Mesenchymal stem cell (in vitro differentiated cells and primary cell): ENCODE data around the gene PCDHB12.
"Not testable (repeated sequence)": the region's sequence is repeated elsewhere in the genome, so short reads cannot be mapped to it uniquely, and the experiment has no call there.

ENCODE experiments used
- DNase-seq: peaks from one replicate; pipeline ENCODE4 v3.0.0-alpha.2; 2013
- H2AFZ ChIP-seq: one replicate; pipeline ENCODE4 v1.6.1; 2013; ENCODE audit warnings: low read depth, mild to moderate bottlenecking, control low read depth, inconsistent platforms, low read length, moderate library complexity
- H2AK5ac ChIP-seq: 2 replicates; pipeline ENCODE4 v1.6.1; 2013; ENCODE audit warnings: low read length, moderate library complexity, mild to moderate bottlenecking, inconsistent platforms; ENCODE audit not compliant: severe bottlenecking
- H2BK120ac ChIP-seq: one replicate; pipeline ENCODE4 v1.6.1; 2013; ENCODE audit warnings: low read depth, mild to moderate bottlenecking, inconsistent platforms, low read length, moderate library complexity
- H2BK12ac ChIP-seq, 2 experiments: one replicate each; pipeline ENCODE4 v1.6.1; 2013; ENCODE audit warnings: inconsistent platforms in 2 of 2, low read length in 2 of 2, mild to moderate bottlenecking in 2 of 2, moderate library complexity in 2 of 2, control low read depth in 1 of 2
- H2BK15ac ChIP-seq: one replicate; pipeline ENCODE4 v1.6.1; 2013; ENCODE audit warnings: mild to moderate bottlenecking, low read depth, inconsistent platforms; ENCODE audit not compliant: poor library complexity, severe bottlenecking
- H2BK5ac ChIP-seq: 2 replicates; pipeline ENCODE4 v1.6.1; 2013; ENCODE audit warnings: low read depth, mild to moderate bottlenecking, low read length, control low read depth, inconsistent platforms; ENCODE audit not compliant: poor library complexity, severe bottlenecking
- H3K14ac ChIP-seq, 2 experiments: one replicate each; pipeline ENCODE4 v1.6.1; 2013; ENCODE audit warnings: inconsistent platforms in 2 of 2, low read length in 2 of 2, control low read depth in 1 of 2, mild to moderate bottlenecking in 1 of 2, moderate library complexity in 1 of 2
- H3K18ac ChIP-seq, 2 experiments: one replicate each; pipeline ENCODE4 v1.6.1; 2013; ENCODE audit warnings: inconsistent platforms in 2 of 2, low read length in 2 of 2, control low read depth in 1 of 2, low read depth in 1 of 2, mild to moderate bottlenecking in 1 of 2
- H3K23ac ChIP-seq, 2 experiments: one replicate each; pipeline ENCODE4 v1.6.1; 2013; ENCODE audit warnings: inconsistent platforms in 2 of 2, low read length in 2 of 2, mild to moderate bottlenecking in 2 of 2, moderate library complexity in 2 of 2, control low read depth in 1 of 2
- H3K27ac ChIP-seq: 2 replicates; pipeline ENCODE4 v1.5.1; 2013; ENCODE audit warnings: mild to moderate bottlenecking, moderate library complexity, low read length, control low read depth, inconsistent platforms; ENCODE audit not compliant: poor library complexity, severe bottlenecking
- H3K27me3 ChIP-seq, 2 experiments: 2 replicates each; pipeline versions ENCODE4 v1.6.1 to v1.7.0; 2013; ENCODE audit warnings: low read length in 2 of 2, mild to moderate bottlenecking in 2 of 2, moderate library complexity in 2 of 2, control low read depth in 1 of 2, inconsistent platforms in 1 of 2; ENCODE audit not compliant: control insufficient read depth in 1 of 2, insufficient read depth in 1 of 2
- H3K36me3 ChIP-seq, 2 experiments: 2 replicates each; pipeline versions ENCODE4 v1.6.1 to v1.7.0; 2013; ENCODE audit warnings: low read length in 2 of 2, control low read depth in 1 of 2, inconsistent platforms in 1 of 2, low read depth in 1 of 2, mild to moderate bottlenecking in 1 of 2; ENCODE audit not compliant: insufficient read depth in 2 of 2, control insufficient read depth in 1 of 2
- H3K4ac ChIP-seq, 2 experiments: one replicate each; pipeline ENCODE4 v1.6.1; 2013; ENCODE audit warnings: inconsistent platforms in 2 of 2, low read length in 2 of 2, mild to moderate bottlenecking in 2 of 2, moderate library complexity in 2 of 2, control low read depth in 1 of 2, low read depth in 1 of 2
- H3K4me1 ChIP-seq: 2 replicates; pipeline ENCODE4 v1.6.1; 2013; ENCODE audit warnings: low read depth, low read length, control low read depth; ENCODE audit not compliant: control insufficient read depth, insufficient read depth
- H3K4me2 ChIP-seq: 2 replicates; pipeline ENCODE4 v1.6.1; 2013; ENCODE audit warnings: low read length, mild to moderate bottlenecking, inconsistent platforms; ENCODE audit not compliant: poor library complexity, severe bottlenecking
- H3K4me3 ChIP-seq, 2 experiments: 2 replicates each; pipeline versions ENCODE4 v1.5.1 to v1.7.0; 2013; ENCODE audit warnings: low read length in 2 of 2, mild to moderate bottlenecking in 2 of 2, control low read depth in 1 of 2, low read depth in 1 of 2; ENCODE audit not compliant: insufficient read depth in 1 of 2
- H3K79me1 ChIP-seq: replicated peaks from 2 replicates; pipeline ENCODE4 v1.6.1; 2013; ENCODE audit warnings: mild to moderate bottlenecking, control low read depth, low read length, inconsistent platforms; ENCODE audit not compliant: poor library complexity, severe bottlenecking
- H3K9ac ChIP-seq: 2 replicates; pipeline ENCODE4 v1.7.0; 2013; ENCODE audit warnings: mild to moderate bottlenecking, low read length, moderate library complexity
- H3K9me3 ChIP-seq: 2 replicates; pipeline ENCODE4 v1.7.0; 2013; ENCODE audit warnings: mild to moderate bottlenecking, low read length; ENCODE audit not compliant: control insufficient read depth
- H4K8ac ChIP-seq: one replicate; pipeline ENCODE4 v1.6.1; 2013; ENCODE audit warnings: inconsistent platforms, mild to moderate bottlenecking, low read length, moderate library complexity
- H4K91ac ChIP-seq: one replicate; pipeline ENCODE4 v1.6.1; 2013; ENCODE audit warnings: mild to moderate bottlenecking, low read length, inconsistent platforms
- WGBS: methylation state at CpG from one replicate; pipeline ENCODE4 v1.1.7; 2013; ENCODE audit warnings: mixed read lengths; 5-methylcytosine and 5-hydroxymethylcytosine counted together

The PCDHB12 gene

DNA sequence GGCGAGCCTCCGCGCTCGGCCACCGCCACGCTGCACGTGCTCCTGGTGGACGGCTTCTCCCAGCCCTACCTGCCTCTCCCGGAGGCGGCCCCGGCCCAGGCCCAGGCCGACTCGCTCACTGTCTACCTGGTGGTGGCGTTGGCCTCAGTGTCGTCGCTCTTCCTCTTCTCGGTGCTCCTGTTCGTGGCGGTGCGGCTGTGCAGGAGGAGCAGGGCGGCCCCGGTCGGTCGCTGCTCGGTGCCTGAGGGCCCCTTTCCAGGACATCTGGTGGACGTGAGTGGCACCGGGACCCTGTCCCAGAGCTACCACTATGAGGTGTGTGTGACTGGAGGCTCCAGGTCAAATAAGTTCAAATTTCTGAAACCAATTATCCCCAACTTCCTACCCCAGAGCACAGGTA lies 2.3 kb downstream of the PCDHB12 start:
- not testable (repeated sequence) for H3K4me3 ChIP-seq, H3K27me3 ChIP-seq, H3K18ac ChIP-seq, H3K36me3 ChIP-seq, H3K27ac ChIP-seq, H2AK5ac ChIP-seq, H2AFZ ChIP-seq, H2BK15ac ChIP-seq, H4K91ac ChIP-seq, H3K4me2 ChIP-seq, H3K79me1 ChIP-seq, H3K14ac ChIP-seq, H3K23ac ChIP-seq, H2BK5ac ChIP-seq, H2BK120ac ChIP-seq, H3K9ac ChIP-seq, H3K4me1 ChIP-seq, H4K8ac ChIP-seq, DNase-seq, H2BK12ac ChIP-seq, H3K4ac ChIP-seq
- WGBS: 91% methylated on average over 12 of the region's 27 CpGs
- H3K9me3 ChIP-seq: peaks cover 68% of the 10 kb centered on the region

DNA sequence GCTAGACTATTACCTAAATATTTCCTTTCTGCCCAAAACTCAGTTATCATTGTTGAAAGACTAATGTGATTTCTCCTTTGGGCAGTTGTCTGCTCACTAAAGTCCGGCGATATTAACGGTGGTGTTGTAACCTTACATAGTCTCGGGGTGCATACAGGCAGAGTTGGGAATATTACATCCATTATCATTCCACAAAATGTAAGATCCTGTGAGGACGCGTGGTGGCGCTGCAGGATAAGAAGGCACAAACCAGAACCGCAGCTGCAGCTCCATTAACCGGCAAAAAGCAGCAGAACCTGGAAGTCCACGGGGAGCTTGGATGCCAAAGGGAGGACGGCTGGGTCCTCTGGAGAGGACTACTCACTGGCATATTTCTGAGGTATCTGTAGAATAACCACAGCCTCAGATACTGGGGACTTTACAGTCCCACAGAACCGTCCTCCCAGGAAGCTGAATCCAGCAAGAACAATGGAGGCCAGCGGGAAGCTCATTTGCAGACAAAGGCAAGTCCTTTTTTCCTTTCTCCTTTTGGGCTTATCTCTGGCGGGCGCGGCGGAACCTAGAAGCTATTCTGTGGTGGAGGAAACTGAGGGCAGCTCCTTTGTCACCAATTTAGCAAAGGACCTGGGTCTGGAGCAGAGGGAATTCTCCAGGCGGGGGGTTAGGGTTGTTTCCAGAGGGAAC lies 5.3 kb downstream of the PCDHB12 start, which contains the start of gene PCDHB13:
Gene PCDHB13 (plus strand): TSS at position 264 of the 684 bp plus-strand sequence. CDS start 205 bp downstream, at position 469.
- H4K8ac ChIP-seq, H3K14ac ChIP-seq, H3K4me1 ChIP-seq, H2BK5ac ChIP-seq, H3K27me3 ChIP-seq, H2AFZ ChIP-seq, H3K27ac ChIP-seq, H2AK5ac ChIP-seq, H3K18ac ChIP-seq, H2BK120ac ChIP-seq, H3K9ac ChIP-seq, DNase-seq, H2BK12ac ChIP-seq, H3K23ac ChIP-seq, H3K4me2 ChIP-seq, H2BK15ac ChIP-seq, H3K79me1 ChIP-seq, H3K4ac ChIP-seq, H4K91ac ChIP-seq, H3K36me3 ChIP-seq, H3K4me3 ChIP-seq: not testable (repeated sequence)
- peaks cover 68% of the 10 kb centered on the region for H3K9me3 ChIP-seq
- 70% methylated on average over 10 of the region's 18 CpGs for WGBS

DNA sequence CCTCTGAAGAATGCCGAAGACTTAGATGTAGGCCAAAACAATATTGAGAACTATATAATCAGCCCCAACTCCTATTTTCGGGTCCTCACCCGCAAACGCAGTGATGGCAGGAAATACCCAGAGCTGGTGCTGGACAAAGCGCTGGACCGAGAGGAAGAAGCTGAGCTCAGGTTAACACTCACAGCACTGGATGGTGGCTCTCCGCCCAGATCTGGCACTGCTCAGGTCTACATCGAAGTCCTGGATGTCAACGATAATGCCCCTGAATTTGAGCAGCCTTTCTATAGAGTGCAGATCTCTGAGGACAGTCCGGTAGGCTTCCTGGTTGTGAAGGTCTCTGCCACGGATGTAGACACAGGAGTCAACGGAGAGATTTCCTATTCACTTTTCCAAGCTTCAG lies 6.1 kb downstream of the PCDHB12 start:
- H3K79me1 ChIP-seq, H3K18ac ChIP-seq, H2AFZ ChIP-seq, H4K8ac ChIP-seq, H3K14ac ChIP-seq, H2BK120ac ChIP-seq, H3K4ac ChIP-seq, H3K4me2 ChIP-seq, H4K91ac ChIP-seq, H3K4me1 ChIP-seq, H2BK15ac ChIP-seq, H3K4me3 ChIP-seq, H2AK5ac ChIP-seq, H3K36me3 ChIP-seq, H2BK12ac ChIP-seq, H3K9ac ChIP-seq, DNase-seq, H3K27me3 ChIP-seq, H2BK5ac ChIP-seq, H3K27ac ChIP-seq, H3K23ac ChIP-seq: not testable (repeated sequence)
- WGBS: 90% methylated on average over 6 of the region's 12 CpGs
- H3K9me3 ChIP-seq: peaks cover 68% of the 10 kb centered on the region

DNA sequence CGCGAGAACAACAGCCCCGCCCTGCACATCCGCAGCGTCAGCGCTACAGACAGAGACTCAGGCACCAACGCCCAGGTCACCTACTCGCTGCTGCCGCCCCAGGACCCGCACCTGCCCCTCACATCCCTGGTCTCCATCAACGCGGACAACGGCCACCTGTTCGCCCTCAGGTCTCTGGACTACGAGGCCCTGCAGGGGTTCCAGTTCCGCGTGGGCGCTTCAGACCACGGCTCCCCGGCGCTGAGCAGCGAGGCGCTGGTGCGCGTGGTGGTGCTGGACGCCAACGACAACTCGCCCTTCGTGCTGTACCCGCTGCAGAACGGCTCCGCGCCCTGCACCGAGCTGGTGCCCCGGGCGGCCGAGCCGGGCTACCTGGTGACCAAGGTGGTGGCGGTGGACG lies 7.0 kb downstream of the PCDHB12 start:
- not testable (repeated sequence) for H3K27ac ChIP-seq, H4K8ac ChIP-seq, H3K4ac ChIP-seq, H3K4me3 ChIP-seq, H2BK15ac ChIP-seq, H3K79me1 ChIP-seq, H3K9ac ChIP-seq, H3K4me2 ChIP-seq, H4K91ac ChIP-seq, H3K18ac ChIP-seq, H3K14ac ChIP-seq, H2BK120ac ChIP-seq, H2BK5ac ChIP-seq, H2AFZ ChIP-seq, H3K4me1 ChIP-seq, H2AK5ac ChIP-seq, H3K36me3 ChIP-seq, H3K27me3 ChIP-seq, H3K23ac ChIP-seq, H2BK12ac ChIP-seq, DNase-seq
- peaks cover 74% of the 10 kb centered on the region for H3K9me3 ChIP-seq
- 89% methylated on average over 14 of the region's 40 CpGs for WGBS
